MG63 (cell line): ENCODE measurements around the gene DAPK3. TPM values are rescaled to one million over a fixed set of nuclear protein-coding genes. Genes with fewer than 3 reads are reported as not detected.
"Not testable (repeated sequence)": the region's sequence is repeated elsewhere in the genome, so short reads cannot be mapped to it uniquely, and the experiment has no call there.

ENCODE experiments used
- DNase-seq: peaks from one replicate; pipeline ENCODE4 v3.0.0-alpha.2; 2020
- H3K27me3 ChIP-seq: fragments of 250-450 bp; sonication (Bioruptor Pico); 2 replicates; pipeline ENCODE4 v1.5.1; 2020; ENCODE audit warnings: mild to moderate bottlenecking, moderate library complexity
- H3K36me3 ChIP-seq: fragments of 250-450 bp; sonication (Bioruptor Pico); 2 replicates; pipeline ENCODE4 v1.5.1; 2020; ENCODE audit warnings: mild to moderate bottlenecking, moderate library complexity
- H3K4me3 ChIP-seq: fragments of 250-450 bp; sonication (Bioruptor Pico); 2 replicates; pipeline ENCODE4 v1.5.1; 2020; ENCODE audit warnings: mild to moderate bottlenecking, moderate library complexity
- H3K9me3 ChIP-seq: fragments of 250-450 bp; sonication (Bioruptor Pico); 2 replicates; pipeline ENCODE4 v1.5.1; 2020; ENCODE audit warnings: mild to moderate bottlenecking, moderate library complexity
- total RNA-seq: library from RNA; depleted of rRNA; stranded (reverse); fragments of >200 nt; shearing (Covaris generic); gene quantifications from 2 replicates; pipeline ENCODE4 v1.2.3, GENCODE V29; 2014; ENCODE audit warnings: low replicate concordance

The DAPK3 gene
- total RNA-seq, 1 experiment from 2014 or later = 126 TPM

DNA sequence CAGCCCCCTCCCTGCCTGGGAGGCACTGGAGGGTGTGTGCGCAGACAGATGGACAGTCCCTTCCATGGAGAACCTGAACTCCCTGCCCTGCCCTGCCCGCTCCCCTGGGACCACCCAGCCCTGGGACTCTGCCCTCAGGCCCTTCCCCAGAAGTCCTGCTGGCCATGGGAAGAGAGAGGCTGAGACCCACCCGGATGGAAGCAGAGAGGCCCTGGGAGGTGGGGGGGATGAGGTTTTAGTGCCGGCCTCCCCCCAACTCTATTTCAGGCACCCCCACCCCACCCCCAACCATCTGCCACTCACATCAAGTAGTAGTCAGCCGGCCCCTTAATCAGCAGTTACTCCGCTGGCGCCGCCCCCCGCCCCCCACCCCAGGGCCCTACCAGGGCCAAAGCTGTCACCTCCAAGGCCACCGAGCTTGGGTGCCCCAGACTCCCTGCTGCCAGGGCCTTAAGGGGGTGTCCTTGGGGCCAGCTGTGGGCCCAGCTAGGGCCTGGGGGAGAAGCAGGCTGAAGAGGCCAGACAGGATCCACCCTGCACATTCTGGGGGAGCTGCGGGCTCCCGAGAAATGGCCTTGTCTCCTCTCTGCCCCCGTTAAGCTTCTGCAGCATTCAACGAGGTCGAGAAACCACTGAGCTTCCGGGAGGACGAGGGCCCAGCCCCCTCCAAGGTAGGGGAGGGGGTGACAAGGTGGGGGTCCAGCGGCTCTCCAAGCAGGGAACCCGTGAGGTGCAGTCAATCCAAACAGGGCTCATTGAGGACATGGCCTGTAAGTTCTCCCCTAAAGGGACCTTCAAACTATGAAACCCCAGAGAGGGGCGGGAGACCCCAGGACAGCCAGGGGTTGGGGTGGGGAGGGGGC is 20.7 kb downstream of the DAPK3 start:
- H3K9me3 ChIP-seq = no peaks in the 10 kb centered on the region
- no peaks in the 10 kb centered on the region for H3K27me3 ChIP-seq
- no peak for DNase-seq
- no peak overlapping the region for H3K4me3 ChIP-seq
- no peaks in the 10 kb centered on the region for H3K36me3 ChIP-seq

GRCh38 chr19:3949294-3949693 is 21.6 kb downstream of the DAPK3 start:
- Histone ChIP-seq H3K4me3 (no peak overlapping the region), H3K9me3 (no peaks in the 10 kb centered on the region), H3K36me3 (no peaks in the 10 kb centered on the region), H3K27me3 (no peaks in the 10 kb centered on the region)
- no peak for DNase-seq

DNA sequence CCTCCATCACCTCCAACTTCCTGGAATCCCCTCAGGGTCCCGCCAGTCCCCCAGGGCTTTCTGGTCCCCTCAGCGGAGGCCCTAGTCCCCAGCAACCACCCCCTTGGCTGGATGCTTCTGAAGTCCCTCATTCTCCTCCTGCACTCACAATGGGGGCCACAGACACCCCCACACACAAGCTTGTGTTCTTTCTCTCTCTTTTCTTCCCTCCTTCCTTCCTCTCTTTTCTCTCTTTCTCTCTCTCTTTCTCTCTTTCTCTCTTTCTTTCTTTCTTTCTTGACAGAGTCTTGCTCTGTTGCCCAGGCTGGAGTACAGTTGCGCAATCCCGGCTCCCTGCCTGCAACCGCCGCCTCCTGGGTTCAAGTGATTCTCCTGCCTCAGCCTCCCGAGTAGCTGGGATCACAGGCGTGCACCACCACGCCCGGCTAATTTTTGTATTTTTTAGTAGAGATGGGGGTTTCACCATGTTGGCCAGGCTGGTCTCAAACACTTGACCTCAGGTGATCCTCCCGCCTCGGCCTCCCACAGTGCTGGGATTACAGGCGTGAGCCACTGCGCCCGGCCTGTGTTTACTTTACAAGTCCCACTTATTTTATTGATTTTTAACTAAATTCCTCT is 23.5 kb downstream of the DAPK3 start:
- H3K9me3 ChIP-seq, DNase-seq, H3K36me3 ChIP-seq, H3K27me3 ChIP-seq, H3K4me3 ChIP-seq: not testable (repeated sequence)

DNA sequence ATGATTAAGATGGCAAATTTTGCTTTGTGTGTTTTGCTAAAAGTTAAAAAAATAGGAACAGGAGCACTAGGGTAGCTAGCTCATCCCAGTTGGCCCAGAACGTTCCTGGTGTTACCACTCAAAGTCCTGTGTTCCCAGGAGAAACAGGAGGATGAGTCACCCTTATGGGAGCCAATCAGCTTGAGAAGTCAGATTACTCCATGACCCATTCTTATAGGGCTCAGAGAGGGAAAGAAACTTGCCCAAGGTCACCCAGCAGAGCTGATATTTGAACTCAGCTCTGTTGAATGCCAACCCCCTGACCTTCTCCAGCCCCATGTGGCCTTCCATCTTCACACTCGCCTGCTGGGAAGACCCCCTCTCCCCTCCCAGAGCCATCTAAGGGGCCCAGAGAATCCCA is 25.1 kb downstream of the DAPK3 start:
- Histone ChIP-seq H3K4me3 (no peak overlapping the region), H3K27me3 (no peaks in the 10 kb centered on the region), H3K9me3 (no peaks in the 10 kb centered on the region), H3K36me3 (no peaks in the 10 kb centered on the region)
- DNase-seq = no peak

GRCh38 chr19:3944018-3944721 is 26.7 kb downstream of the DAPK3 start:
- Histone ChIP-seq H3K27me3 (no peaks in the 10 kb centered on the region), H3K4me3 (no peak overlapping the region)
- DNase-seq = no peak

DNA sequence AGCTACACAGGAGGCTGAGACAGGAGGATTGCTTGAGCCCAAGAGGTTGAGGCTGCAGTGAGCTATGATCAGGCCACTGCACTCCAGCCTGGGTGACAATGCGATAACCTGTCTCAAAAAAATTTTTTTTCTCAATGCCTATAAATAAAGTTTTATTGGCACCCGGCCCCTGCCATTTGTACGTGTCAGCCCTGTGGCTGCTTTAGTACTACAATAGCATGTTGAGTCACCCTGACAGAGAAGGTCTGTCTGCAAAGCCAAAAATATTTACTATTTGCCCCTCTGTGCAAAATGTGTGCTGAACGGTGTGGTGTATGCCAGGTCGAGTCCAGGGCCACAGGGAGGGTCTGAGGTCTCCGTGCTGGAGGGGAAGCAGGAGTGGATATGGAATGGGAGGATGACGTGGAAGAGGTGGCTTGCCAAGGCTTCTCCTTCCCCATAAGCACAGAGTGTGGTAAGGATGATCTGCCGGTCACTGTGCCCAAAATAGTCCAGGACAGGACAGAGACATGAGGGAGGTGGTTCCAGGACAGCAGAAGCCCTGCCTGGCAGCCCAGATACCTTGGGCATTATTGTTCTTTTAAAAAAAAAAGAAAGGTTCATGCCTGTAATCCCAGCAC is 28.0 kb downstream of the DAPK3 start:
- DNase-seq = no peak
- Histone ChIP-seq H3K27me3 (no peaks in the 10 kb centered on the region), H3K9me3 (no peaks in the 10 kb centered on the region), H3K36me3 (no peaks in the 10 kb centered on the region), H3K4me3 (no peak overlapping the region)

More at GRCh38 chr19:3944018-3944721, 26.7 kb downstream of the DAPK3 start:
- H3K36me3 ChIP-seq = no peaks in the 10 kb centered on the region
- no peaks in the 10 kb centered on the region for H3K9me3 ChIP-seq

- DNase-seq = peak; percentile 18
- not testable (repeated sequence) for H3K36me3 ChIP-seq, H3K9me3 ChIP-seq, H3K4me3 ChIP-seq, H3K27me3 ChIP-seq
Observed at GRCh38 chr19:3938300-3938950, 32.5 kb downstream of the DAPK3 start.

- H3K9me3 ChIP-seq = no peaks in the 10 kb centered on the region
- H3K4me3 ChIP-seq = no peak overlapping the region
- no peaks in the 10 kb centered on the region for H3K27me3 ChIP-seq
- DNase-seq = no peak
- no peaks in the 10 kb centered on the region for H3K36me3 ChIP-seq
Observed at GRCh38 chr19:3936506-3937442, 34.1 kb downstream of the DAPK3 start.

GRCh38 chr19:3932931-3933810 is 37.7 kb downstream of the DAPK3 start, which contains the start of gene NMRK2:
Gene NMRK2, plus strand, starts transcription at chr19:3933069. Its CDS starts 603 bp downstream, at chr19:3933672.
- no peaks in the 10 kb centered on the region for H3K27me3 ChIP-seq
- DNase-seq = no peak
- no peaks in the 10 kb centered on the region for H3K36me3 ChIP-seq
- H3K9me3 ChIP-seq = no peaks in the 10 kb centered on the region
- H3K4me3 ChIP-seq = no peak within 1 kb of the TSS

GRCh38 chr19:3931041-3931440 is 39.9 kb downstream of the DAPK3 start:
- Histone ChIP-seq H3K27me3 (no peaks in the 10 kb centered on the region), H3K36me3 (no peaks in the 10 kb centered on the region), H3K4me3 (no peak overlapping the region), H3K9me3 (no peaks in the 10 kb centered on the region)
- no peak for DNase-seq

- no peaks in the 10 kb centered on the region for H3K27me3 ChIP-seq
- no peak overlapping the region for H3K4me3 ChIP-seq
- H3K9me3 ChIP-seq = no peaks in the 10 kb centered on the region
- DNase-seq = no peak
- no peaks in the 10 kb centered on the region for H3K36me3 ChIP-seq
Observed at GRCh38 chr19:3923912-3924311, 47.0 kb downstream of the DAPK3 start.

- no peak overlapping the region for H3K4me3 ChIP-seq
- no peaks in the 10 kb centered on the region for H3K27me3 ChIP-seq
- no peak for DNase-seq
- no peaks in the 10 kb centered on the region for H3K9me3 ChIP-seq
- H3K36me3 ChIP-seq = no peaks in the 10 kb centered on the region
Observed at GRCh38 chr19:3923096-3923758, 47.7 kb downstream of the DAPK3 start.

DNA sequence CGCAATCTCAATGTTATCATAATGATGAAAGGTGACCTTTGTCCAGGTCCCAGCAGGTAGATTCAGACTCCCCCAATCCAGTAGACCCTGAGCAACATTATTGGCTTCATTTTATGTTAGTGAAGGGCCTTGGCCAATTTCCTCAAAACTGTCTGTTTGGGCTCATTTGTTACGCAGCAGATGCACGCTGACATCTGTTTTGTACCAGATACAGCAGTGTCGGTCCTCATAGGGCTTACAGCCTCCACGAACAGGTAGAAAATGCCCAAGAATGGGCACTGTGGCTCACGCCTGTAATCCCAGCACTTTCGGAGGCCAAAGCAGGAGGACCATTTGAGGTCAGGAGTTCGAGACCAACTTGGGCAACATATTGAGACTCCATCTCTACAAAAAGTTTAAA is 51.1 kb downstream of the DAPK3 start:
- H3K27me3 ChIP-seq = no peaks in the 10 kb centered on the region
- H3K4me3 ChIP-seq = no peak overlapping the region
- no peaks in the 10 kb centered on the region for H3K36me3 ChIP-seq
- H3K9me3 ChIP-seq = no peaks in the 10 kb centered on the region
- DNase-seq = no peak

GRCh38 chr19:3916033-3916432 is 54.9 kb downstream of the DAPK3 start:
- Histone ChIP-seq H3K36me3 (no peaks in the 10 kb centered on the region), H3K9me3 (no peaks in the 10 kb centered on the region), H3K27me3 (no peaks in the 10 kb centered on the region), H3K4me3 (no peak overlapping the region)
- DNase-seq = no peak
